Measurements from ENCODE around the gene RYK. TPM values are rescaled to one million over a fixed set of nuclear protein-coding genes. Genes with fewer than 3 reads are reported as not detected.

RYK gene
- total RNA-seq, 1 experiment from 2014 or later: 135 TPM

DNA sequence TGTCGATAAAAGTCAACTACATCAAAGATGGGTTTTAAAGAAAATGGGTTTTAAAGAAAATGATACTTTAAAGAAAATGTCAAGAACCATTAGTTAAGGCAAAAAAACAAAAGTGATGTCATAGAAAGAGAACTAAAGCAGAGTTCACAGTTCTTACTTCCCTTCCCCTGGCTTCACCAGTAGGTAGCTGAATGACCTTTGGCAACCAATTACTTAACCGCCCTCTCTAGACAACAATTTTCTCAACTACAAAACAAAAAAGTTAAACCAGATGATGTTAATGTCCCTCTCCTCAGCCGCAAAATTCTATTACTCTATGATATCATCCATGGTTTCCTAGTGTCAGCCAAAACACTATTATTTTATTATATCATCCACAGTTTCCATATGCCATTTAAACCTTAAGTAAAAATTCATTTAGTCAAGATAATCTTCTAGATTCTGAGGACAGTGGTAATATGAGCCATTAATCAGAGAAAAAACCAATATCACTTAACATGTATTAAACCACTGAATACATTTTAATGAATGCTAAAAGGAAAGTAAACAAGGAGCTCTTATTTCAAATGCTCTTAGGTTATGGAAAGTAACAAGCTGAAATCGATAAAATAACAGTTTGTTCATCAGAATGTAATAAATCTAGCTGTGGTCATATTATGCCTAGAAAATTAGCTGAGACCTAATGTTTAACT is 13.1 kb downstream of the RYK start:
- no peaks in the 10 kb centered on the region for H3K36me3 Mint-ChIP-seq (ENCODE audit: insufficient read depth, unreplicated experiment)
- no peak overlapping the region for H3K4me3 Mint-ChIP-seq (ENCODE audit: low read depth, unreplicated experiment)
- TF ChIP-seq, protein P1, sequence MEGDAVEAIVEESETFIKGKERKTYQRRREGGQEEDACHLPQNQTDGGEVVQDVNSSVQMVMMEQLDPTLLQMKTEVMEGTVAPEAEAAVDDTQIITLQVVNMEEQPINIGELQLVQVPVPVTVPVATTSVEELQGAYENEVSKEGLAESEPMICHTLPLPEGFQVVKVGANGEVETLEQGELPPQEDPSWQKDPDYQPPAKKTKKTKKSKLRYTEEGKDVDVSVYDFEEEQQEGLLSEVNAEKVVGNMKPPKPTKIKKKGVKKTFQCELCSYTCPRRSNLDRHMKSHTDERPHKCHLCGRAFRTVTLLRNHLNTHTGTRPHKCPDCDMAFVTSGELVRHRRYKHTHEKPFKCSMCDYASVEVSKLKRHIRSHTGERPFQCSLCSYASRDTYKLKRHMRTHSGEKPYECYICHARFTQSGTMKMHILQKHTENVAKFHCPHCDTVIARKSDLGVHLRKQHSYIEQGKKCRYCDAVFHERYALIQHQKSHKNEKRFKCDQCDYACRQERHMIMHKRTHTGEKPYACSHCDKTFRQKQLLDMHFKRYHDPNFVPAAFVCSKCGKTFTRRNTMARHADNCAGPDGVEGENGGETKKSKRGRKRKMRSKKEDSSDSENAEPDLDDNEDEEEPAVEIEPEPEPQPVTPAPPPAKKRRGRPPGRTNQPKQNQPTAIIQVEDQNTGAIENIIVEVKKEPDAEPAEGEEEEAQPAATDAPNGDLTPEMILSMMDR (IDR thresholded peaks at IDR 0.05; ENCODE audit: unreplicated experiment): no peak
- CTCF ChIA-PET: interaction anchor here (0.6 to 2.8 kb wide), 6 partner anchors 11 to 135 kb away, joined by 3 to 13 read pairs (median 4); no protein-coding TSS in a partner anchor
- peaks cover 61% of the 10 kb centered on the region for H3K4me1 Mint-ChIP-seq (ENCODE audit: low read depth, unreplicated experiment)
- no peak overlapping the region for H3K27ac Mint-ChIP-seq (ENCODE audit: unreplicated experiment)
- H3K27me3 Mint-ChIP-seq (ENCODE audit: unreplicated experiment): no peaks in the 10 kb centered on the region
- intact Hi-C loops (cut with micrococcal nuclease; ENCODE audit: unreplicated experiment): no loop called here
- BruUV-seq (replicated peaks): no TSS peak
- no peaks in the 10 kb centered on the region for H3K9me3 Mint-ChIP-seq (ENCODE audit: low read depth, unreplicated experiment)
- no peak for DNase-seq

DNA sequence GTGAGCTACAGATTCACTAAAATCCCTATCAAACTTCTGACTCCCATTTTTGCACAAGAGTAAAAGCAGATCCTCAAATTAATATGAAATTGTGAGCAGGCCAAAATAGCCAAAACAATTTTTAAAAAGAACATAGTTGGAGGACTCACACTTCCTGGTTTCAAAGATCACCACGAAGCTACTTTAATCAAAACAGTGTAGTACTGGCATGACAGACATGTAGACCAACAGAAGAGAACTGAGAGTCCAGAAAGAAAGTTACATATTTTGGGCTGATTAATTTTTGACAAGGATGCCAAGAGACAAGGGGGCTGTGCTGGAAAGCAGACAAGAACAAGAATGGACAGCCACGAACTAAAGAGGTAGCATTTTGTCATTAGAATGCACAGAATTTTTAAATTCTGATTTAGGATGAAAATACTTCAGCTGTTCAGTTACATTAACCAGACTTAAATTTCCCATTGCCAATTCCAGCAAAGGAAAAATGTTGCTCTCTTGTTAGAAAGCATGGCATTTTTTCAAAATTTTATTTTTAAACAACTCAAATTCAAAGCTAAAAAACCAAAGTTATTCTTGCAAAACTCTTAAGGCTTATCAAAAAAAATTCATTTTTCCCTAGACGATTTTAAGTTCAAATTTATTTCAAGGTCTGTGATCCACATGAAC is 14.0 kb downstream of the RYK start:
- H3K4me3 Mint-ChIP-seq (ENCODE audit: low read depth, unreplicated experiment): peak overlapping the region; percentile 15
- CTCF ChIA-PET: interaction anchor here (0.7 to 2.8 kb wide), 6 partner anchors 12 to 136 kb away, joined by 3 to 13 read pairs (median 4); no protein-coding TSS in a partner anchor
- no peak overlapping the region for H3K27ac Mint-ChIP-seq (ENCODE audit: unreplicated experiment)
- no peaks in the 10 kb centered on the region for H3K36me3 Mint-ChIP-seq (ENCODE audit: insufficient read depth, unreplicated experiment)
- TF ChIP-seq, protein P1 (IDR thresholded peaks at IDR 0.05; ENCODE audit: unreplicated experiment): no peak
- H3K27me3 Mint-ChIP-seq (ENCODE audit: unreplicated experiment): no peaks in the 10 kb centered on the region
- intact Hi-C loops (cut with micrococcal nuclease; ENCODE audit: unreplicated experiment): no loop called here
- no TSS peak for BruUV-seq (replicated peaks)
- no peak for DNase-seq
- peaks cover 62% of the 10 kb centered on the region for H3K4me1 Mint-ChIP-seq (ENCODE audit: low read depth, unreplicated experiment)
- no peaks in the 10 kb centered on the region for H3K9me3 Mint-ChIP-seq (ENCODE audit: low read depth, unreplicated experiment)

DNA sequence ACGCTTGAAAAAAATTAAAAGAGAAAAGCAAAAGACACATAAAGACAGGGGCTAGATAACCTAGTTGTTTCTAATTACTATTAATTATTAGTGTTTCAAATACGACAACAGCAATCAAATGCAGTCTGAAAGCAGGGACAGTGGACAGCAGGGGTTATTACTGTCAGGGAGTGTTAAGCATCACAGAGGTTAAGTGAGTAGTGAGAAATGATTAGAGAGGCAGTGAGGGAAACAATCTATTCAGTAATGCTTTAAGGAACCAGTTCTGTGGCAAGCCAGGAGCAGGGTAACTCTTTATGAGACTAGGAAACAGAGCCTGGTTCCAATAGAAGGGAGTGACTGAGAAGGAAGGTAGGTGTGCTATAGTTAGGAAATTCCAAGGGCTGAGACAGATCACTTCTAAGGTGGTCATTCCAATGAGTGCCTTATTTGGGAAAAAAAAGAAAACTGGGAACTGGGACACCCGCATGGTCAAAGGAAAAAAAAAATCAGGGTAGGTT is 15.0 kb downstream of the RYK start:
- Mint-ChIP-seq H3K27me3 (ENCODE audit: unreplicated experiment) (no peaks in the 10 kb centered on the region), H3K9me3 (ENCODE audit: low read depth, unreplicated experiment) (no peaks in the 10 kb centered on the region), H3K36me3 (ENCODE audit: insufficient read depth, unreplicated experiment) (no peaks in the 10 kb centered on the region), H3K4me3 (ENCODE audit: low read depth, unreplicated experiment) (no peak overlapping the region), H3K4me1 (ENCODE audit: low read depth, unreplicated experiment) (peaks cover 64% of the 10 kb centered on the region), H3K27ac (ENCODE audit: unreplicated experiment) (peak overlapping the region; percentile 33)
- no peak for DNase-seq
- no TSS peak for BruUV-seq (replicated peaks)
- intact Hi-C loops (cut with micrococcal nuclease; ENCODE audit: unreplicated experiment): no loop called here
- CTCF ChIA-PET: no interaction called here
- TF ChIP-seq, protein P1 (IDR thresholded peaks at IDR 0.05; ENCODE audit: unreplicated experiment): no peak

DNA sequence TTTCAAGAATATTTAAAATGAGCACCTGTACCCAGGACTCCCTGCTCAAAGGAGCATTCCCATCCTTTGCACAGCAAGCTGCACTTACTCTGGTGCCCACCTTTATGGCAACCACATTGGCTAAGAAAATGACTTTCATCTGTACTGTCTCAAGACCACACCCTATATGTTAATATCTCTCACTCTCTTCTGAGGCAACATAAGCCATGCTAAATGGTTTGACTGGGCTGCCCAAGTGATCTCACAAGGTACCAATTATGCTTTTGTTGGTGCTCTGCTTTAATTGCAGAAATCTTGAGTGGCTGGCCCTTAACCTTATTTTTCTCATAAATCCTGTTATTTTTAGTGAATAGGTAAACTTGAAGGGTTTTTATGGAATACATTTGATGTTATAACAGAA is 17.7 kb downstream of the RYK start:
- CTCF ChIA-PET: interaction anchor here (1.3 to 2.1 kb wide), 3 partner anchors 9 to 21 kb away, joined by 5 to 7 read pairs (median 6); no protein-coding TSS in a partner anchor
- no TSS peak for BruUV-seq (replicated peaks)

More for the DNA sequence above, 17.7 kb downstream of the RYK start:
- no peak overlapping the region for H3K27ac Mint-ChIP-seq (ENCODE audit: unreplicated experiment)
- no peaks in the 10 kb centered on the region for H3K9me3 Mint-ChIP-seq (ENCODE audit: low read depth, unreplicated experiment)
- no peak for DNase-seq
- H3K36me3 Mint-ChIP-seq (ENCODE audit: insufficient read depth, unreplicated experiment): no peaks in the 10 kb centered on the region
- intact Hi-C loops (cut with micrococcal nuclease; ENCODE audit: unreplicated experiment): no loop called here
- no peaks in the 10 kb centered on the region for H3K27me3 Mint-ChIP-seq (ENCODE audit: unreplicated experiment)
- TF ChIP-seq, protein P1 (IDR thresholded peaks at IDR 0.05; ENCODE audit: unreplicated experiment): no peak
- H3K4me3 Mint-ChIP-seq (ENCODE audit: low read depth, unreplicated experiment): no peak overlapping the region
- H3K4me1 Mint-ChIP-seq (ENCODE audit: low read depth, unreplicated experiment): peaks cover 43% of the 10 kb centered on the region
